ENCODE results near the gene TYSND1. TPM values are rescaled to one million over a fixed set of nuclear protein-coding genes. Genes with fewer than 3 reads are reported as not detected.
A peak's percentile ranks its signal among the peaks of the same experiment; 100 is the strongest.
"Not testable (repeated sequence)": the region's sequence is repeated elsewhere in the genome, so short reads cannot be mapped to it uniquely, and the experiment has no call there.

Gene TYSND1
- polyA plus RNA-seq, 6 donors from 2014 or later, result 19.8 to 33.5 (median 25.0) TPM

GRCh38 chr10:70123166-70123565 lies 23.3 kb downstream of the TYSND1 start:
- not testable (repeated sequence) for H3K36me3 Mint-ChIP-seq; H3K4me3 Mint-ChIP-seq; ATAC-seq (ENCODE audit: low read depth in 2 of 2); H3K9me3 Mint-ChIP-seq; DNase-seq; H3K27me3 Mint-ChIP-seq
- Mint-ChIP-seq H3K4me1 (peaks cover 6 to 12% (median 8%) of the 10 kb centered on the region in 3 donors), H3K27ac (peak overlapping the region in 2 of 6 donors; percentile 11 to 12)

GRCh38 chr10:70122742-70123141 lies 23.8 kb downstream of the TYSND1 start:
- Mint-ChIP-seq H3K36me3 (no peaks in the 10 kb centered on the region), H3K27me3 (no peaks in the 10 kb centered on the region), H3K27ac (no peak overlapping the region), H3K4me3 (no peak overlapping the region), H3K9me3 (no peaks in the 10 kb centered on the region), H3K4me1 (peaks cover 6 to 10% (median 8%) of the 10 kb centered on the region in 3 donors)
- no peak for ATAC-seq (ENCODE audit: low read depth in 2 of 2)
- no peak for DNase-seq

- H3K4me3 Mint-ChIP-seq, result no peak overlapping the region
- DNase-seq, result no peak
- H3K27me3 Mint-ChIP-seq, result no peaks in the 10 kb centered on the region
- no peak for ATAC-seq (ENCODE audit: low read depth in 2 of 2)
- H3K9me3 Mint-ChIP-seq, result no peaks in the 10 kb centered on the region
- H3K4me1 Mint-ChIP-seq, result peaks cover 3 to 8% (median 7%) of the 10 kb centered on the region in 3 donors
- H3K27ac Mint-ChIP-seq, result no peak overlapping the region
- no peaks in the 10 kb centered on the region for H3K36me3 Mint-ChIP-seq
Observed at GRCh38 chr10:70121281-70121949, 25.1 kb downstream of the TYSND1 start.

- no peaks in the 10 kb centered on the region for H3K27me3 Mint-ChIP-seq
- H3K4me1 Mint-ChIP-seq, result peaks cover 6 to 7% (median 7%) of the 10 kb centered on the region in 3 donors
- H3K36me3 Mint-ChIP-seq, result no peaks in the 10 kb centered on the region
- no peak for DNase-seq
- H3K27ac Mint-ChIP-seq, result peak overlapping the region in 1 of 6 donors; percentile 67
- no peaks in the 10 kb centered on the region for H3K9me3 Mint-ChIP-seq
- no peak for ATAC-seq (ENCODE audit: low read depth in 2 of 2)
- H3K4me3 Mint-ChIP-seq, result no peak overlapping the region
Observed at GRCh38 chr10:70120417-70120816, 26.1 kb downstream of the TYSND1 start.

- no peak for ATAC-seq (ENCODE audit: low read depth in 2 of 2)
- no peaks in the 10 kb centered on the region for H3K9me3 Mint-ChIP-seq
- H3K27ac Mint-ChIP-seq, result no peak overlapping the region
- no peaks in the 10 kb centered on the region for H3K27me3 Mint-ChIP-seq
- DNase-seq, result no peak
- no peaks in the 10 kb centered on the region for H3K36me3 Mint-ChIP-seq
- peaks cover 4 to 7% (median 6%) of the 10 kb centered on the region in 3 donors for H3K4me1 Mint-ChIP-seq
- H3K4me3 Mint-ChIP-seq, result no peak overlapping the region
Observed at GRCh38 chr10:70119623-70120022, 26.9 kb downstream of the TYSND1 start.

- no peaks in the 10 kb centered on the region for H3K27me3 Mint-ChIP-seq
- no peaks in the 10 kb centered on the region for H3K9me3 Mint-ChIP-seq
- DNase-seq, result no peak
- no peak overlapping the region for H3K4me3 Mint-ChIP-seq
- no peak for ATAC-seq (ENCODE audit: low read depth in 2 of 2)
- no peak overlapping the region for H3K27ac Mint-ChIP-seq
- H3K4me1 Mint-ChIP-seq, result peaks cover 4 to 7% (median 6%) of the 10 kb centered on the region in 3 donors
- peaks cover 0 to under 1% of the 10 kb centered on the region in 2 donors for H3K36me3 Mint-ChIP-seq
Observed at GRCh38 chr10:70119197-70119596, 27.3 kb downstream of the TYSND1 start.

GRCh38 chr10:70118196-70118595 lies 28.3 kb downstream of the TYSND1 start:
- ATAC-seq (ENCODE audit: low read depth in 2 of 2), result no peak
- Mint-ChIP-seq H3K27ac (no peak overlapping the region), H3K4me1 (peaks cover 4 to 7% (median 6%) of the 10 kb centered on the region in 3 donors), H3K27me3 (no peaks in the 10 kb centered on the region), H3K4me3 (no peak overlapping the region), H3K36me3 (peaks cover 6 to 10% of the 10 kb centered on the region in 2 donors), H3K9me3 (no peaks in the 10 kb centered on the region)
- DNase-seq, result no peak

- H3K4me1 Mint-ChIP-seq, result peaks cover 4 to 7% (median 6%) of the 10 kb centered on the region in 3 donors
- peaks cover 6 to 14% of the 10 kb centered on the region in 2 donors for H3K36me3 Mint-ChIP-seq
- no peak overlapping the region for H3K27ac Mint-ChIP-seq
- ATAC-seq (ENCODE audit: low read depth in 2 of 2) (no peak), DNase-seq (no peak)
- H3K9me3 Mint-ChIP-seq, result no peaks in the 10 kb centered on the region
- H3K27me3 Mint-ChIP-seq, result no peaks in the 10 kb centered on the region
- H3K4me3 Mint-ChIP-seq, result no peak overlapping the region
Observed at GRCh38 chr10:70117646-70118045, 28.9 kb downstream of the TYSND1 start.

- Mint-ChIP-seq H3K36me3 (peaks cover 6 to 14% of the 10 kb centered on the region in 2 donors), H3K4me1 (peaks cover 4 to 7% (median 6%) of the 10 kb centered on the region in 3 donors), H3K27me3 (no peaks in the 10 kb centered on the region), H3K4me3 (no peak overlapping the region), H3K9me3 (no peaks in the 10 kb centered on the region), H3K27ac (peak overlapping the region in 3 of 6 donors; percentile 32 to 76 (median 70))
- DNase-seq (peak; percentile 48), ATAC-seq (ENCODE audit: low read depth in 2 of 2) (peak; percentile 52 to 66)
Observed at GRCh38 chr10:70115948-70116682, 30.4 kb downstream of the TYSND1 start.

GRCh38 chr10:70114902-70115301 lies 31.6 kb downstream of the TYSND1 start:
- ATAC-seq (ENCODE audit: low read depth in 2 of 2) (no peak), DNase-seq (no peak)
- Mint-ChIP-seq H3K27me3 (no peaks in the 10 kb centered on the region), H3K36me3 (peaks cover 6 to 14% of the 10 kb centered on the region in 2 donors), H3K27ac (no peak overlapping the region), H3K4me1 (peaks cover 4 to 7% (median 6%) of the 10 kb centered on the region in 3 donors), H3K4me3 (no peak overlapping the region), H3K9me3 (no peaks in the 10 kb centered on the region)

- ATAC-seq (ENCODE audit: low read depth in 2 of 2) (no peak), DNase-seq (no peak)
- Mint-ChIP-seq H3K4me1 (peaks cover 6 to 7% (median 7%) of the 10 kb centered on the region in 3 donors), H3K9me3 (no peaks in the 10 kb centered on the region), H3K27me3 (no peaks in the 10 kb centered on the region), H3K27ac (no peak overlapping the region), H3K4me3 (no peak overlapping the region), H3K36me3 (peaks cover 6 to 14% of the 10 kb centered on the region in 2 donors)
Observed at GRCh38 chr10:70112071-70112470, 34.4 kb downstream of the TYSND1 start.

GRCh38 chr10:70111496-70111895 lies 35.0 kb downstream of the TYSND1 start:
- H3K4me1 Mint-ChIP-seq, result peaks cover 5 to 7% (median 7%) of the 10 kb centered on the region in 3 donors
- ATAC-seq (ENCODE audit: low read depth in 2 of 2), result no peak
- H3K9me3 Mint-ChIP-seq, result no peaks in the 10 kb centered on the region
- H3K4me3 Mint-ChIP-seq, result no peak overlapping the region
- H3K27me3 Mint-ChIP-seq, result no peaks in the 10 kb centered on the region
- peak overlapping the region in 3 of 6 donors; percentile 7 to 65 (median 22) for H3K27ac Mint-ChIP-seq
- no peak for DNase-seq
- peaks cover 6 to 14% of the 10 kb centered on the region in 2 donors for H3K36me3 Mint-ChIP-seq

- Mint-ChIP-seq H3K4me1 (peaks cover 0 to 4% (median 0%) of the 10 kb centered on the region in 3 donors), H3K4me3 (no peak overlapping the region), H3K27me3 (no peaks in the 10 kb centered on the region), H3K36me3 (peaks cover 6 to 14% of the 10 kb centered on the region in 2 donors), H3K27ac (no peak overlapping the region), H3K9me3 (no peaks in the 10 kb centered on the region)
- no peak for ATAC-seq (ENCODE audit: low read depth in 2 of 2)
- DNase-seq, result no peak
Observed at GRCh38 chr10:70109064-70109729, 37.3 kb downstream of the TYSND1 start.

Measured in naive B cell (primary cell).